HG03175 (cell line): ENCODE measurements around the gene MPV17L.
"Not testable (repeated sequence)": the region's sequence is repeated elsewhere in the genome, so short reads cannot be mapped to it uniquely, and the experiment has no call there.

Source experiments
- ATAC-seq: cut with Tn5 transposase; IDR thresholded peaks from one replicate; pipeline ENCODE4 v1.9.1; 2021; ENCODE audit warnings: mild to moderate bottlenecking, moderate library complexity; ENCODE audit not compliant: unreplicated experiment

MPV17L gene

GRCh38 chr16:15407756-15408155 lies 12.2 kb downstream of the MPV17L start:
- not testable (repeated sequence) for ATAC-seq

DNA sequence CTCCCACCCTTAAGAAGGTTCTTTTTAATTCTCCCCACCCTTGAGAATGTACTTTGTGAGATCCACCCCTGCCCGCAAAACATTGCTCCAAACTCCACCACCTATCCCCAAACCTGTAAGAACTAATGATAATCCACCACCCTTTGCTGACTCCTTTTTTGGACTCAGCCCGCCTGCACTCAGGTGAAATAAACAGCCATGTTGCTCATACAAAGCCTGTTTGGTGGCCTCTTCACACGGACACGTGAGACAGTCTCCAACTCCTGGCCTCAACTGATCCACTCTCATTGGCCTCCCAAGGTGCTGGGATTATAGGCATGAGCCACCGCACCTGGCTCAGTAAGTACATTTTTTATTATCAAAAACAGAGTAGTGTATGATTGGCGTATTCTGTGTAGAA lies 13.9 kb downstream of the MPV17L start:
- ATAC-seq = not testable (repeated sequence)

DNA sequence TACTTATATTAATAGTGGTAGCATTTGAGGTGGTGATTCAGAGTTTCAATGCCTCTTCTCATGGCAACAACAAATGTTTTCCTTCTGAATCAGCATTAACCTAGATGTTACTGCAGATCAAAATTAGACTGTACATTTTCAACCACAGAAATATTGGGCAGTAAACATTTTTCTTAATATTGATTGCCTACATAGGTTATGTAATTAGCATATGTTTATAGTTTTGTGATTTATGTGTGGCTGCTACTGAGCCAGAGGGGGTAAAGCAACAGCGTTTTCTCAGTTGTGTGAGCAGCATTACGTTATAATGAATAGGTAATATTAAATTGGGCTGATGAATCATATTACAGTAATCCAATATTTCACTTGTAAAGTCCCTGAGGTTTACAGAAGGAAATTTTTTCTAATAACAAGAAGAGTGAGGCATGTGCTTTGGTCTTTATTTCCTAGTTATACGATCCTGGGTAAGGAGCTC lies 20.0 kb downstream of the MPV17L start:
- no peak for ATAC-seq

- ATAC-seq = no peak
Measured at GRCh38 chr16:15417197-15417596, 21.6 kb downstream of the MPV17L start.

GRCh38 chr16:15418206-15418605 lies 22.7 kb downstream of the MPV17L start:
- ATAC-seq = no peak

GRCh38 chr16:15421696-15422095 lies 26.1 kb downstream of the MPV17L start:
- ATAC-seq = not testable (repeated sequence)

DNA sequence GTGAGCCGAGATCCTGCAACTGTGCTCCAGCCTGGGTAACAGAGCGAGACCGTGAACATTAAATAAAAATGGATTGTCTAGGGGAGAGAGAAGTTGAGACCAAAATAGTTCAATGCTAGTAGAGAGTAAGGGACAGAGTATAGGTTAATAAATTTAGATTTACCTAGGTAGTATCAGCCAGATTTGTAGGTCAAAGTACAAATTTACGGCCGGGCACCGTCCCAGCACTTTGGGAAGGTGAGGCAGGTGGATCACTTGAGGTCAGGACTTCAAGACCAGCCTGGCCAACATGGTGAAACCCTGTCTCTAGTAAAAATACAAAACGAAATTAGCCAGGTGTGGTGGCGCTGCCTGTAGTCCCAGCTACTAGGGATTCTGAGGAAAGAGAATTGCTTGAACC lies 26.7 kb downstream of the MPV17L start:
- ATAC-seq = no peak

- no peak for ATAC-seq
Measured at GRCh38 chr16:15425861-15426260, 30.3 kb downstream of the MPV17L start.

- ATAC-seq = no peak
Measured at GRCh38 chr16:15426796-15427195, 31.2 kb downstream of the MPV17L start.

DNA sequence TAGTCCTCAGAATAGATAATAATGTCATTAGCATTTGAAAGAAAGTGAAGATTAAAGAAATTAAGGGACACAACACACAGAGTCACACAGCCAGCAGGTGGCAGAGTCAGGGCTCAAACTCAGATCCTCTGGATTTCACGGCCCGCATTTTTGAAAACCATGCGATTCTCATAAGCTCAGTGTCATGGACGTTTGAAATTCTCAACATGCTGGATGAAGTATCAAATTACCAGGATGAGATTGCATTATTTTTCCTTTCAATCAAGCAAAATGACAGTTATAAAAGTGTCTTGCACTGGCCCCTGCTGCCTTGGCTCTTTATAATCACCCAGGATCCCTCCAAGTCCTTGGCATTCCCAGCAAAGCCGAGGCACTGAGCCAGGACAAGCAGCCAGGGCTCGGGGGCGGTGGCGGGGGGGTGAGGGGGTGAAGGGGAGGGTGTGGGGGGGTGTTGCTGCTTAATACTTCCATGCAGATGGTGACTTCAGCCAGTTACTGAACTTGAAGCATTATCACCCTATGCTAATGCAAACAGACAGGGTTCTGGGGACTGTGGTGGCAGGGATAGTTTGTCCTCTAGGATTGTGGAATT lies 32.2 kb downstream of the MPV17L start:
- ATAC-seq = no peak

DNA sequence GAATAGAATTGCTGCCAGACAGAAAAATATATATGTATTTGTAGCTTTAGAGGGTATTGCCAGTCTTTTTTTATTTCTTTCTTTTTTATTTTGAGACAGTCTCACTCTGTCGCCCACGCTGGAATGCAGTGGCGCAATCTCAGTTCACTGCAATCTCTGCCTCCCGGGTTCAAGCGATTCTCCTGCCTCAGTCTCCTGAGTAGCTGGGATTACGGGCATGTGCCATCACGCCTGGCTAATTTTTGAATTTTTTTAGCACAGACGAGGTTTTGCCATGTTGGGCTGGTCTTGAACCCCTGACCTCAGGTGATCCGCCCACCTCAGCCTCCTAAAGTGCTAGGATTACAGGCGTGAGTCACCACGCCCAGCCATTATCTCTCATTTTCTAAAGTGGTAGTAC lies 35.3 kb downstream of the MPV17L start:
- not testable (repeated sequence) for ATAC-seq

DNA sequence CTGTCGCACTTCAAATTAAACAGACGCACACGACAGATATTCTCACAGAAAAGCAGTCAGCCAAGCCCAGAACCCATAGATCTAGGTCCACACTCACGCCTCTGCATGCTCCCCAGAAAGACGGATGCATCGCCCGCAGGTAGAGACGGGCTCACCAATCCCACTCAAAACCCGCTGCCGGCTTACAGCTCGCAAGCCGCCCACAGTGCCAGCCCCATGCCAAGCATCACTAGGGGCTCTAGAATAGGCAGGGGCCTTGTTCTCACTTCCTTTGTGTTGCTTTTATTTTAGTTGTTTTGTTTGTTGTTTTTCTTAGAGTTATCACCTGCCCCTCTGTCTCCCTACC lies 38.5 kb downstream of the MPV17L start:
- no peak for ATAC-seq

DNA sequence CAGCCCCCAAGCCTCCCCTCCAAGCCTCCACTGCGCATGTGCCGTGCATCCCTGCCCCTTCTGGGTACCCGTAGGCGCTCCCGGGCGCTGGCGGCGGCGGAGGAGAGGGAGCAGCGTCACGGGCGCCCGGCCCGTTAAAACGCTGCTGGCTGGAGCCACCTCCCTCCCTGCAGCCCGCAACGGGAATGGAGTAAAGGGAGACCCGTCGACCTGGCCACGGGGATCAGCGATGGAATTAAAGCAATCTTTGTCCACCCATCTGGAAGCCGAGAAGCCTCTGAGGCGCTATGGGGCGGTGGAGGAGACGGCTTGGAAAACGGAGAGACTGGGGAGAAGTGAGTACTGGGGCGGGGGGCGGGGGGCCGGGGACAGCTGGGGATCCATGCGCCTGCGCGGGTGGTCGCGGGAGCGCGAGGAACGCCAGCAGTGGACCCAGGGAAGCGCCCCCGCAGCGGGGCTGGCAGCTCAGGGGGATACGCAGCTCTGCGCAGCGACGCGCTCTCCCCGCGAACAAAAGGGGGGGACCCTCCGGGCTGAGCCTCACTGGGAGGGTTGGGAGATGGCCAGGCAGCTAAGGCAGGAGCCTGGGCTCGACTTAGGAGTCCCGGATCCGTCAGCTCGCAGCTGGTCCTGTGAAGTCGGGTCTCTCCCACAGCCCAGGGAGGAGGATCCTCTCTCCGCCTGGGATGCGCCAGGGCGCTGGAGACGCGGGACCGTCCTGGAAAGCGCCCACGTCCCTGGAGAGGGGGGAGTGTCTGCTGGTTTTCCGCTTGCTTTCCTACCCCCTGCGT lies 39.1 kb downstream of the MPV17L start, which contains the start of gene BMERB1:
TSS of gene BMERB1 (plus strand) at position 164 of the 791 bp plus-strand sequence. CDS start at position 230, 66 bp downstream.
- ATAC-seq = no peak

DNA sequence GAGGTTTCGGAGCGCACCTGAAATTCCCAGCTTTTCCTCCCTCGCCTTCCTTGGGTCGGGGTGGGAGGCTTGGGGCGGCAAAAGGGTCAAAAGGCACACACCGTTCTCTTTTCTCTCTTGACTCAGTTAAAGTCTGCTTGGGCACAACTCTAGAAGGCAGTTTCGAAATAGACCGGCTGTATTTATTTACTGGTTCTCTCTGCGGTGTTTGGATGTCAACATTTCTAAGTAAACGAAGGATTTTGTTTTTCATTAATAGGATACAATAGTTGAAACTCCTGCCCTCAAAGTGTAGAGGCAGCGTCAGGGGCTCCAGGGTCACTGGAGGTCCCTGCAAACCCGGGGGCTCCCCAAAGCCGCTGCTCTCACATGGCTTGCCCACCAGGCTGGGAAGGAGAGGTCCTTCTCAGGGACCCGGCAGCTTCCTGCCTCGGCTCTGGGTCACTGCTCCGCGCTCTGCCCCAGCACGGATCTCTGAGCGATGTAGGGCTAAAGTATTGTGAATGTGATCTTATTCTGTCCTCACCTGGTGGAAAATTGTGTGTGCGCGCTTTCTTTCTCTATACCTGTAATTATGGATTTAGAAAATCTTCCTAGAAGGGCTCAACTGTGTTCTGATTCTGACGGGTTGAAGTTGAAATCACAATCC lies 39.8 kb downstream of the MPV17L start:
- ATAC-seq = no peak

- ATAC-seq = no peak
Measured at GRCh38 chr16:15439102-15439501, 43.5 kb downstream of the MPV17L start.

- ATAC-seq = no peak
Measured at GRCh38 chr16:15439521-15439920, 44.0 kb downstream of the MPV17L start.

- ATAC-seq = no peak
Measured at GRCh38 chr16:15440852-15441251, 45.3 kb downstream of the MPV17L start.

DNA sequence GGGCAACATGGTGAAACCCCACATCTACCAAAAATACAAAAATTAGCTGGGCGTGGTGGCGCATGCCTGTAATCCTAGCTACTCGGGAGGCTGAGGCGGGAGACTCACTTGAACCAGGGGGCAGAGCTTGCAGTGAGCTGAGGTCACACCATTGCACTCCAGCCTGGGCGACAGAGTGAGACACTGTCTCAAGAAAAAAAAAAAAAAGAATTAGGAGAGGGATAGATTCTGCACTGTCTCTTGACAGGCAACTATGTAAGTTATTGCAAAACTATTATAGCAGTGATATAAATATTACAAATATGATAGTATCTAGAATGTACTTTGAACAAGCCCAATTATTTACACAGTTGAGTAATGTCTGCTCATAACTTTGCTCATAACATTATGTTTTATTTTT lies 46.6 kb downstream of the MPV17L start:
- ATAC-seq = not testable (repeated sequence)

DNA sequence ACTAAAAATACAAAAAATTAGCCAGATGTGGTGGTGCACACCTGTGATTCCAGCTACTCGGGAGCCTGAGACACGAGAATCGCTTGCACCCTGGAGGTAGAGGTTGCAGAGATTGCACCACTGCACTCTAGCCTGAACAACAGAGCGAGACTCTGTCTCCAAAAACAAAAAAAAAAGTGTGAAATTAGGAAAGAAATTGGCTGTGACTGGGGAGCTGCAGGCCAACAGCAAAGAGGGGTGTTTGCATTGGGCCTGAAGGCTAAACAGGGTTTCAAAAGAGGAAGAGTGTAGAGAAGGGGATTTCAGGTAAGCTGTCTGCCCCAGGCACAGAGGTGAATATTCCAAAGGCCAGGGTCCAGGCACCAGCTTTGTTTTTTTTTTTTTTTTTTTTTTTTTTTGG lies 48.2 kb downstream of the MPV17L start:
- ATAC-seq = no peak

GRCh38 chr16:15444264-15444663 lies 48.7 kb downstream of the MPV17L start:
- no peak for ATAC-seq

DNA sequence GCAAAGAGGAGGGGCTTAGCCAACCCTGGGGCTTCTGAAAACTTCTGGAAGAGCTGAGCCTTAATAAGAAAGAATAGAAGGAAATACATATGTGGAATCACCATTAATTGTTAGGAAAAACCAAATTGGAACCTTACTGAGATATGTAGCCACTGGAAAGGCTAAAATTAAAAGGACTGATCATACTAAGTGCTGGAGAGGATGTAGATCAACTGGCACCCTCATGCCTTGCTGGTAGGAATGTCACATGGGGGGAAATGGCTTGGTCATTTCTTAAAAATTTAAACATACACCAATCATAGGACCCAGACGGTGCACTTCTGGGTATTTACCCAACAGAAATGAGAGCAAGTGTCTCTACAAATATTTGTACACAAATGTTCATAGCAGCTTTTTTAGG lies 49.9 kb downstream of the MPV17L start:
- ATAC-seq = no peak

DNA sequence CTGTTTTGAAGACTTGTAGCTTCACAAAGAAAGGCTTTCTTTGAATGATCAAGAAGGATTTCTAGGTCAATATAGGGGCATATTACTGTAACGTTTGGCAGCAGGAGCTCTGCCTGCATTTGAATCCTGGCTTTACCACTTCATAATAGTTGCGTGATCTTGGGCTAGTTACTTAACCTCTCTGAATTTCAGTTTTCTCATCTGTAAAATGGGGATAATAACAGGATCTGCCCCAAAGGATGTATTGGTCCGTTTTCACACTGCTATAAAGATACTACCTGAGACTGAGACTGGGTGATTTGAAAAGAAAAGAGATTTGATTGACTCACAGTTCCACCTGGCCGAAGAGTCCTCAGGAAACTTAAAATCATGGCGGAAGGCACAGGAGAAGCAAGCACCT lies 51.3 kb downstream of the MPV17L start:
- ATAC-seq = no peak
